LNCAP (cell line): ENCODE data around the gene ADD1.

Experiments
- CTCF ChIP-seq: fragments of 450-650 bp; IDR thresholded peaks from 2 replicates; pipeline ENCODE4 v1.5.1; 2017; ENCODE audit warnings: mild to moderate bottlenecking

The ADD1 gene

GRCh38 chr4:2963175-2963965 lies 119.7 kb downstream of the ADD1 start, which contains the start of the genes GRK4 and NOP14:
TSS of gene GRK4 (plus strand) at chr4:2963571. CDS start at chr4:2964071, 500 bp downstream.
TSS of gene NOP14 (minus strand) at chr4:2963406. CDS start at chr4:2963319, 87 bp downstream.
- peak; percentile 24; the same call in 1 of the 2 replicates for TF ChIP-seq CTCF

- TF ChIP-seq CTCF, result no peak
Observed at GRCh38 chr4:2963966-2964471, 120.4 kb downstream of the ADD1 start.

- no peak for TF ChIP-seq CTCF
Observed at GRCh38 chr4:2964706-2965258, 121.1 kb downstream of the ADD1 start.

GRCh38 chr4:2965262-2965661 lies 121.6 kb downstream of the ADD1 start:
- TF ChIP-seq CTCF, result no peak

- no peak for TF ChIP-seq CTCF
Observed at GRCh38 chr4:2968381-2968780, 124.7 kb downstream of the ADD1 start.

GRCh38 chr4:2971275-2971674 lies 127.6 kb downstream of the ADD1 start:
- TF ChIP-seq CTCF, result no peak

GRCh38 chr4:2977211-2978088 lies 133.8 kb downstream of the ADD1 start:
- TF ChIP-seq CTCF, result no peak
